ENCODE results near the gene HFM1. TPM values are rescaled to one million over a fixed set of nuclear protein-coding genes. Genes with fewer than 3 reads are reported as not detected.
"Not testable (repeated sequence)": the region's sequence is repeated elsewhere in the genome, so short reads cannot be mapped to it uniquely, and the experiment has no call there.

HFM1 gene
- total RNA-seq, 2 donors from 2014 or later: 0.29 TPM; not detected in 1

DNA sequence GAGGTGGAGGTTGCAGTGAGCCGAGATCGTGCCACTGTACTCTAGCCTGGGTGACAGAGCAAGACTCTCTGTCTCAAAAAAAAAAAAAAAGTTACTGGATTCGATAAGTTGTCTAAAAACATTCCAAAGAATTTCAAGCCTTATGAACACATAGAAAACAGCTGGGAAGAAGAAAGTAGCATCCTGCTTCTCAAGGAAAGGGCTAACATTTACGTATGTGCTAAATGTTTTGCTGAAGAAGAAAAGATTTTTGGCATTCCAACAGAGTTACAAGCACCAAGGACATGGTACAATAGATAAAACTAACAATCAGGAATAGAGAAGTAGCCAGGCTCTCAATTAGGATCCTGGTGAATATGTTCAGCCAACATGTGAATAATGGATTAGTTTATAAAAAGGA, 69.8 kb downstream of the HFM1 start:
- ATAC-seq: no peak
- Mint-ChIP-seq H3K9me3 (peaks cover 7% of the 10 kb centered on the region), H3K4me3 (no peak overlapping the region)

DNA sequence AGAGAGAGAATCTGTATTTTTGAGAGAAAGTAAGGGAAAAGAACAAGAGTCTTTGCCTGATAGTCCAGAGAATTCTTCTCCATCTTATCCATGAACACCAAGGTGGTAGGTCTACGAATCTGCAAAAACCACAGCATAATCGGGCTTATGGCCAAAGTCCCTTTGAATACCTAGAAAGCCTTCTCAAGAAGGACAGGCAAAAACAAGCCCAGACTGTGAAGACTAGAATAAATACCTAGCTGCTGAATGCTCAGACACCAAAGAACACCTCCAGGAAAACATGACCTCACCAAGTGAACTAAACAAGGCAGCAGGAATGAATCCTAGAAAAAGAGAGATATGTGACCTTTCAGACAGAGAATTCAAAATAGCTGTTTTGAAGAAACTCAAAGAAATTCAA, 79.2 kb downstream of the HFM1 start:
- H3K36me3 Mint-ChIP-seq: no peaks in the 10 kb centered on the region
- ATAC-seq (no peak), DNase-seq (ENCODE audit: low spot score) (no peak)
- H3K9me3 Mint-ChIP-seq: no peaks in the 10 kb centered on the region
- H3K27me3 Mint-ChIP-seq: peaks cover 10 to 33% of the 10 kb centered on the region in 2 donors
- no peak overlapping the region for H3K4me3 Mint-ChIP-seq
- no peak overlapping the region for H3K27ac Mint-ChIP-seq
- H3K4me1 Mint-ChIP-seq (ENCODE audit: low read depth in 2 of 2): no peaks in the 10 kb centered on the region

More for the DNA sequence above, 69.8 kb downstream of the HFM1 start:
- H3K27me3 Mint-ChIP-seq: peaks cover 28 to 54% of the 10 kb centered on the region in 2 donors
- DNase-seq (ENCODE audit: low spot score): no peak
- no peak overlapping the region for H3K27ac Mint-ChIP-seq
- H3K36me3 Mint-ChIP-seq: peaks cover 5% of the 10 kb centered on the region
- no peaks in the 10 kb centered on the region for H3K4me1 Mint-ChIP-seq (ENCODE audit: low read depth in 2 of 2)

DNA sequence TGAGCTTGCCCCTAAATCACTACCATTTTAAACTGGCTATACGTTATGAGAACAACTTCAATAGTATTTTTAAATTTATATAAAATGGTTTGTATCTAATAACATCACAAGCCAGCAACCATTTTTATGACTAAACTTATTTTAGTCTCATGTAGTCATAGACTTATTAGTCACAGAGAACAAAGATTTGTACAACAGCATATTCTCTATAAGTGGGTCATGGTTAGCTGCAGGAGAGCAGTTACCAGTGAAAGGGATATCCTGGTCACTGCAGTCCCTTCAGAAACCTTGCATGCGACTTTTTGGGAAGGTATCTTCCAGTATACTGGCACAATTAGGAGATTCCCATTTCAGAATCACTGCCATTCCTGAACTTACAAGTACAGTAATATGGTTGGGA, 90.0 kb downstream of the HFM1 start:
- H3K4me1 Mint-ChIP-seq (ENCODE audit: low read depth in 2 of 2): no peaks in the 10 kb centered on the region
- ATAC-seq (no peak), DNase-seq (ENCODE audit: low spot score) (no peak)
- H3K9me3 Mint-ChIP-seq: no peaks in the 10 kb centered on the region
- H3K27me3 Mint-ChIP-seq: peaks cover 20 to 39% of the 10 kb centered on the region in 2 donors
- H3K36me3 Mint-ChIP-seq: peaks cover 4% of the 10 kb centered on the region
- no peak overlapping the region for H3K27ac Mint-ChIP-seq
- H3K4me3 Mint-ChIP-seq: no peak overlapping the region

DNA sequence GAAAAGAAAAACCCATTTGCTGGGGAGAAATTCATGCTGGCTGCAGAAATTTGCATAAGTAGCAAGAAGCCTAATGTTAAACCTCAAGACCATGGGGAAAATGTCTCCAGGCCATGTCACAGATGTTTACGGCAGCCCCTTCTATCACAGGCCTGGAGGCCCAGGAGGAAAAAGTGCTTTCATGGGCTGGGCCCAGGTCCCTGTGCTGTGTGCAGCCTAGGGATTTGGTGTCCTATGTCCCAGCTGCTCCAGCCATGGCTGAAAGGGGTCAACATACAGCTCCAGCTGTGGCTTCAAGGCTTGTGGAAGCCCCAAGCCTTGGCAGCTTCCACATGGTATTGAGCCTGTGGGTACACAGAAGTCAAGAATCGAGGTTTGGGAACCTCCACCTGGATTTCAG, 93.0 kb downstream of the HFM1 start:
- no peak for DNase-seq (ENCODE audit: low spot score)
- peaks cover 18% of the 10 kb centered on the region for H3K36me3 Mint-ChIP-seq
- H3K4me3 Mint-ChIP-seq: no peak overlapping the region
- H3K4me1 Mint-ChIP-seq (ENCODE audit: low read depth in 2 of 2): no peaks in the 10 kb centered on the region
- ATAC-seq: no peak
- no peak overlapping the region for H3K27ac Mint-ChIP-seq
- H3K9me3 Mint-ChIP-seq: peaks cover 6% of the 10 kb centered on the region
- peaks cover 14 to 36% of the 10 kb centered on the region in 2 donors for H3K27me3 Mint-ChIP-seq

DNA sequence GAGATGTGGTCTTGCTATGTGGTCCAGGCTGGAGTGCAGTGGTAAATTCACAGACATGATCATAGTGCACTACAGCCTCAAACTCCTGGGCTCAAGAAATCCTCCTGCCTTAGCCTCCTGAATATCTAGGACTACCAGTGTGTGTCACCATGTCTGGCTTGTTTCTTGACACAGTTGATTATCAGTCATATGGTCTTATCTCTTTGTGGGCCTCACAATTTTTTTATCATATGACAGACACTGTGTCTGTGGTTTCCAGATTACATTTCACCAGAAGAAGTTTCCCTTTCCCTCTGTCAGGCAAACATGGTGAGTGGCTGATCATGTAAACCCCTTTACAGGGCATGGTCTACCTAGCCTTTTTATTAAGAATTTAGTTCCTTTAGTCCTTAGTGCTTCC, 96.1 kb downstream of the HFM1 start:
- DNase-seq (ENCODE audit: low spot score) (no peak), ATAC-seq (no peak)
- peaks cover 18% of the 10 kb centered on the region for H3K36me3 Mint-ChIP-seq
- peaks cover 6% of the 10 kb centered on the region for H3K9me3 Mint-ChIP-seq
- no peak overlapping the region for H3K4me3 Mint-ChIP-seq
- H3K27ac Mint-ChIP-seq: no peak overlapping the region
- H3K27me3 Mint-ChIP-seq: peaks cover 14 to 36% of the 10 kb centered on the region in 2 donors
- no peaks in the 10 kb centered on the region for H3K4me1 Mint-ChIP-seq (ENCODE audit: low read depth in 2 of 2)

DNA sequence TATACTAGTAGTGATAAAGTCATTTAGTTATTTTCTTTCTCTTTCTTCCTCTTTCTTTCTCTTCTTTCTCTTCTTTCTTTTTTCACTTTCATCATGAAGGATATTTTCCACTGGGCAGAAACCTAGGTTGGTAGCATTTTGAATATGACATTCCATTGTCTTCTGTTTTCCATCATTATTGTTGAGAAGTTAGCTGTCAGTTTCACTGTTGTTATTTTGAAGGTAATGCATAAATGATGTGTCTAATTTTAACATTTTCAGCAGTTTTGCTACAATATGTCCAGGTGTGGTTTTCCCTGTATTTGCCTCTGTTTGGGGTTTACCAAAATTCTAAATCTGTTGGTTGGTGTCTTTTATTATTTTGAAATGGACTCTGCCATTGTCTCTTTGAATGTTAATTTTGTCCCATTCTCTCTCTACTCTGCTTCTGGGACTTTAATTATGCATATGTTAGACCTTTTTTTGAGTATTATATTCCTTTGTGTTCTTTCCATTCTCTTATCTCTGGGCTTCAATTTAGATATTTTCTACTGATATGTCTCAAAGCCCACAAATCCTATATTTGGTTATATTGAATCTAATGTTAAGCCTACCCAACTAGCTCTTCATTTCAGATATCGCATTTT, 96.7 kb downstream of the HFM1 start:
- no peak for DNase-seq (ENCODE audit: low spot score)
- ATAC-seq: no peak
- Mint-ChIP-seq H3K36me3 (peaks cover 18% of the 10 kb centered on the region), H3K9me3 (peaks cover 6% of the 10 kb centered on the region), H3K4me3 (no peak overlapping the region), H3K27ac (no peak overlapping the region), H3K27me3 (peaks cover 14 to 33% of the 10 kb centered on the region in 2 donors), H3K4me1 (ENCODE audit: low read depth in 2 of 2) (no peaks in the 10 kb centered on the region)

DNA sequence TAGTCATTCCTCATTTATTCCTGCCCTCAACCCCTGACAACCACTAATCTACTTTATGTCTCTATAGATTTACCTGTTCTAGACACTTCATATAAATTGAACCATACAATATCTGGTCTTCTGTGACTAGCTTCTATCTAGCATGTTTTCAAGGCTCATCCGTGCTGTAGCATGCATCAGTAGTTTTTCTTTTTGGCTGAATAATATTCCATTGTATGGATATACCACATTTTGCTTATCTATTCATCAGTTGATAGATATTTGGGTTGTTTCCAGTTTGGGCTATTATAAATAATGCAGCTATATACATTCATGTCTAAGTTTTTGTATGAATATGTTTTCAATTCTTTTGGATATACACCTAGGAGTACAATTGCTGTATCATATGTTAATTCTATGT, 101.5 kb downstream of the HFM1 start:
- H3K36me3 Mint-ChIP-seq: peaks cover 8% of the 10 kb centered on the region
- ATAC-seq: no peak
- H3K4me3 Mint-ChIP-seq: no peak overlapping the region
- no peak overlapping the region for H3K27ac Mint-ChIP-seq
- H3K4me1 Mint-ChIP-seq (ENCODE audit: low read depth in 2 of 2): no peaks in the 10 kb centered on the region
- DNase-seq (ENCODE audit: low spot score): no peak
- H3K27me3 Mint-ChIP-seq: peaks cover 8 to 19% of the 10 kb centered on the region in 2 donors
- peaks cover 9% of the 10 kb centered on the region for H3K9me3 Mint-ChIP-seq

DNA sequence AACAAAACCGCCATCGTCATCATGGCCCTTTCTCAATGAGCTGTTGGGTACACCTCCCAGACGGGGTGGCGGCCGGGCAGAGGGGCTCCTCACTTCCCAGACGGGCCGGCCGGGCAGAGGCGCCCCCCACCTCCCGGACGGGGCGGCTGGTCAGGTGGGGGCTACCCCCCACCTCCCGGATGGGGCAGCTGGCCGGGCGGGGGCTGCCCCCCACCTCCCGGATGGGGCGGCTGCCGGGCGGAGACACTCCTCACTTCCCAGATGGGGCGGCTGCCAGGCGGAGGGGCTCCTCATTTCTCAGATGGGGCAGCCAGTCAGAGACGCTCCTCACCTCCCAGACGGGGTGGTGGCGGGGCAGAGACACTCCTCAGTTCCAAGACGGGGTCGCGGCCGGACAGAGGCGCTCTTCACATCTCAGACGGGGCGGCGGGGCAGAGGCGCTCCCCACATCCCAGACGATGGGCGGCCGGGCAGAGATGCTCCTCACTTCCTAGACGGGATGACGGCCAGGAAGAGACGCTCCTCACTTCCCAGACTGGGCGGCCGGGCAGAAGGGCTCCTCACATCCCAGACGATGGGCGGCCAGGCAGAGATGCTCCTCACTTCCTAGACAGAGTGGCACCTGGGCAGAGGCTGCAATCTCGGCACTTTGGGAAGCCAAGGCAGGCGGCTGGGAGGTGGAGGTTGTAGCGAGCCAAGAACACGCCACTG, 115.6 kb downstream of the HFM1 start:
- H3K27me3 Mint-ChIP-seq: peaks cover 12 to 17% of the 10 kb centered on the region in 2 donors
- not testable (repeated sequence) for H3K36me3 Mint-ChIP-seq; DNase-seq (ENCODE audit: low spot score); H3K4me3 Mint-ChIP-seq; ATAC-seq; H3K4me1 Mint-ChIP-seq (ENCODE audit: low read depth in 2 of 2); H3K27ac Mint-ChIP-seq; H3K9me3 Mint-ChIP-seq

DNA sequence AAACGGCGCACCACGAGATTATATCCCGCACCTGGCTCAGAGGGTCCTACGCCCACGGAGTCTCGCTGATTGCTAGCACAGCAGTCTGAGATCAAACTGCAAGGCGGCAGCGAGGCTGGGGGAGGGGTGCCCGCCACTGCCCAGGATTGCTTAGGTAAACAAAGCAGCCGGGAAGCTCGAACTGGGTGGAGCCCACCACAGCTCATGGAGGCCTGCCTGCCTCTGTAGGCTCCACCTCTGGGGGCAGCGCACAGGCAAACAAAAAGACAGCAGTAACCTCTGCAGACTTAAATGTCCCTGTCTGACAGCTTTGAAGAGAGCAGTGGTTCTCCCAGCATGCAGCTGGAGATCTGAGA, 117.7 kb downstream of the HFM1 start:
- not testable (repeated sequence) for H3K4me3 Mint-ChIP-seq; H3K36me3 Mint-ChIP-seq; ATAC-seq; H3K9me3 Mint-ChIP-seq; H3K27ac Mint-ChIP-seq; DNase-seq (ENCODE audit: low spot score); H3K4me1 Mint-ChIP-seq (ENCODE audit: low read depth in 2 of 2)
- H3K27me3 Mint-ChIP-seq: peaks cover 19 to 24% of the 10 kb centered on the region in 2 donors

DNA sequence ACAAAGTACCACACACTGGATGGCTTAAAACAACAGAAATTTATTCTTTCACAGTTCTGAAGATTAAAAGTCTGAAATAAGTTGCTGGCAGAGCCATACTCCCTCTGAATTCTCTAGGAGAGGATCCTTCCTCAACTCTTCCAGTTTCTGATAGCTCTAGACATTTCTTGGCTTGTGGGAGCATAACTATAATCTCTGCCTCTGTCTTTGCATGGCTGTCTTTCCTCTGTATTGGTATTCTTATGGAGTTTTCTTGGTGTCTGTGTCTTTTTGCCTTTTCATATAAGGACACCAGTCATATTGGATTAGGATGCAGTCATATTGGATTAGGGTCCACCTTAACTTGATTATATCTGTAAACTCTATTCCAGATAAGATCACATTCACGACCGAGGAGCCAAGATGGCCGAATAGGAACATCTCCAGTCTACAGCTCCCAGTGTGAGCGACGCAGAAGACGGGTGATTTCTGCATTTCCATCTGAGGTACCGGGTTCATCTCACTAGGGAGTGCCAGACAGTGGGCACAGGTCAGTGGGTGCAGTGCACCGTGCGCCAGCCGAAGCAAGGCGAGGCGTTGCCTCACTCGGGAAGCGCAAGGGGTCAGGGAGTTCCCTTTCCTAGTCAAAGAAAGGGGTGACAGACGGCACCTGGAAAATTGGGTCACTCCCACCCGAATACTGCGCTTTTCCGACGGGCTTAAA, 118.2 kb downstream of the HFM1 start:
- H3K27me3 Mint-ChIP-seq: peaks cover 19 to 25% of the 10 kb centered on the region in 2 donors
- H3K4me1 Mint-ChIP-seq (ENCODE audit: low read depth in 2 of 2); DNase-seq (ENCODE audit: low spot score); H3K9me3 Mint-ChIP-seq; H3K4me3 Mint-ChIP-seq; ATAC-seq; H3K27ac Mint-ChIP-seq; H3K36me3 Mint-ChIP-seq: not testable (repeated sequence)

DNA sequence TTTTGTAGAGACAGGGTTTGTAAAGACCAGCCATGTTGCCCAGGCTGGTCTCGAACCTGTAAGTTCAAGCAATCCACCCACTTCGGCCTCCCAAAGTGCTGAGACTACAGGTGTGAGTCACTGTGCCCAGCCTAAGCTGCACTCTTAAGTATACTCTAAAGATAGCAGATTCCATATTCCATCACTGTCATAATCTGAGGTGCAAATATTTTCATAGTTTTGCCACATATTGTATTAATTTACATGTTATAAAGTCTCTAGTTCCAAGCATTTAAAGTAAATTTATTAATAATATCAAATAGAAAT, 121.3 kb downstream of the HFM1 start:
- Mint-ChIP-seq H3K9me3 (no peaks in the 10 kb centered on the region), H3K36me3 (no peaks in the 10 kb centered on the region), H3K27ac (no peak overlapping the region), H3K4me3 (no peak overlapping the region), H3K4me1 (ENCODE audit: low read depth in 2 of 2) (peaks cover 0 to 6% of the 10 kb centered on the region in 2 donors), H3K27me3 (peaks cover 17 to 22% of the 10 kb centered on the region in 2 donors)
- DNase-seq (ENCODE audit: low spot score) (no peak), ATAC-seq (no peak)

DNA sequence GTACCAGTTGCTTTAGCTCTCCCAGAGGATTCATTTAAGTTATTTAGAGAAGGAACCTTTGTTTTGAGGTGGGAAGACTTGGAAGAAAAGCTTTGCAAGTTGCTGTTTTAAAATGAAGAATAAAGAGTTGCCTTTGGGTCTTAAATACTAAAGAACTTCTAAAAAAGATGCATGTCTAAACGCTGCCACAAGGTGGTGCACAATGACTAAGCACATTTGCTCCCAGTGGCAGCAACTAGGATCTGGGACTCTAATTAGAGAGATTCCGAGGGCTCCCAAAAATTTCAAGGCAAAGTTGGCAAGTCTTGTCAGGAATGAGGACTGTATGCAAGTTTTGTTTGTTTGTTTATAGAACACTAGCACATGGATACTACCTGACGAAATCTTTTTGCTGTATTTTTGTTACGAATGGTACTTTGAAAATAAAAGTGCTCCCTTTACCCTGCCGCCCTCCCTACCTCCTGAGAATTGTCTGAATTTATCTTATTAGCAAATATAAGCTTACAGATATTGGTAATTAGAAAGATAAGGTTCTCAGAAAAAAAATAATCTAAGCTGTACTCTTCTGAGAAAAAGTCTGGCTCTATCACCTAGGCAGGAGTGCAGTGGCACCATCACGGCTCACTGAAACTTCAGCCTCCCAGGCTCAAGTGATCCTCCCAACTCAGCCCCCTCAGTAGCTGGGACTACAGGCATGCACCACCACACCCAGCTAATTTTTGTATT, 121.8 kb downstream of the HFM1 start:
- Mint-ChIP-seq H3K27me3 (peaks cover 17 to 24% of the 10 kb centered on the region in 2 donors), H3K27ac (peak overlapping the region in 1 of 2 donors; percentile 43), H3K36me3 (no peaks in the 10 kb centered on the region), H3K9me3 (no peaks in the 10 kb centered on the region), H3K4me3 (no peak overlapping the region), H3K4me1 (ENCODE audit: low read depth in 2 of 2) (peaks cover 0 to 6% of the 10 kb centered on the region in 2 donors)
- ATAC-seq: peak in 1 of 2 donors; percentile 61
- no peak for DNase-seq (ENCODE audit: low spot score)

DNA sequence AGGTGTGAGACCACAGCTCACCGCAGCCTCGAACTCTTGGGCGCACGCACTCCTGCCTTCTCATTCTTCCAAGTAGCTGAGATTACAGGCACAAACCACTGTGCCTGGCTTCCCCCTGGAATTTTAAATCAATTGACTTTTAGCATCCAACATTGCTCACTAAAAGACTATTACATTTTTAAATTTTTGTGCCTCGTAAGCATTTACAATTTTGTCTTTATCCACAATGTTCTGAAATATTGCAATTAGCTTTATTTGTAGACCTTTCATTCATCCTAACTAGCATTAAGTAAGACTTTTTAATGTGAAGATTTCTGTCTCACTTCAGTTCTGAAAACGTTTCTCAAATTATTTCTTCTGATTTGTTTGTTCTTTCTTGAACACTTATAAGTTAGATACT, 122.9 kb downstream of the HFM1 start:
- H3K27me3 Mint-ChIP-seq: peaks cover 17 to 21% of the 10 kb centered on the region in 2 donors
- no peak overlapping the region for H3K27ac Mint-ChIP-seq
- no peaks in the 10 kb centered on the region for H3K36me3 Mint-ChIP-seq

DNA sequence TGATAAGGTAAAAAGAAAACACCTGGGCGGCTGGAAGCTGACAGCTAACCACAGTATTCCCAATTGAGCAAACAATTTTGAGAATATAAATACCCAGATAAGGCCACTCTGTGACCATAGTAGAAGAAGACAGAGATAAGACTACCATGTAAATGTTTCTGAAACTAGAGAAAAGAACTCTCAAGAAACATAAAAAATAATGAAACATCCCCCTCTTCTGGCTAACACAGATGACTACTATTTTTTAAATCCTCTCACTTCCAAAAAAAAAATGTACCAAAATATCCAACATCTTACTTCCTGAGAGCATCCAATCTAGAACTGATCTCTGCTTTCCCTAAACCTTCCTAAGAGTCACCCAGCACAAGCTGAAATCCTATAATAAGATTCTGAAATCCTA, 125.9 kb downstream of the HFM1 start:
- Mint-ChIP-seq H3K9me3 (no peaks in the 10 kb centered on the region), H3K27me3 (peaks cover 19 to 29% of the 10 kb centered on the region in 2 donors), H3K36me3 (no peaks in the 10 kb centered on the region), H3K4me3 (no peak overlapping the region), H3K4me1 (ENCODE audit: low read depth in 2 of 2) (peaks cover 0 to 3% of the 10 kb centered on the region in 2 donors), H3K27ac (no peak overlapping the region)
- ATAC-seq (no peak), DNase-seq (ENCODE audit: low spot score) (no peak)

More for the DNA sequence above, 122.9 kb downstream of the HFM1 start:
- Mint-ChIP-seq H3K4me3 (no peak overlapping the region), H3K4me1 (ENCODE audit: low read depth in 2 of 2) (peaks cover 0 to 3% of the 10 kb centered on the region in 2 donors), H3K9me3 (no peaks in the 10 kb centered on the region)
- DNase-seq (ENCODE audit: low spot score) (no peak), ATAC-seq (no peak)

Measured in natural killer cell treated with Interleukin-12 subunit alpha and Interleukin-12 subunit beta and Interleukin-15 and Interleukin-18, amount 100 ng/mL, for 72 hours (primary cell).